ENCODE data around the gene BCR. TPM values are rescaled to one million over a fixed set of nuclear protein-coding genes. Genes with fewer than 3 reads are reported as not detected.

The BCR gene
- total RNA-seq, 2 donors from 2014 or later = 43.3 to 50.3 TPM

GRCh38 chr22:23177197-23177596 is 3.1 kb upstream of the BCR start:
- no peak for ATAC-seq (replicated peaks)
- no peak overlapping the region for H3K27ac Mint-ChIP-seq
- no peaks in the 10 kb centered on the region for H3K27me3 Mint-ChIP-seq
- H3K36me3 Mint-ChIP-seq (ENCODE audit: low read depth) = peaks cover 8% of the 10 kb centered on the region
- no peak overlapping the region for H3K4me3 Mint-ChIP-seq
- no peaks in the 10 kb centered on the region for H3K9me3 Mint-ChIP-seq
- peaks cover 25% of the 10 kb centered on the region for H3K4me1 Mint-ChIP-seq

DNA sequence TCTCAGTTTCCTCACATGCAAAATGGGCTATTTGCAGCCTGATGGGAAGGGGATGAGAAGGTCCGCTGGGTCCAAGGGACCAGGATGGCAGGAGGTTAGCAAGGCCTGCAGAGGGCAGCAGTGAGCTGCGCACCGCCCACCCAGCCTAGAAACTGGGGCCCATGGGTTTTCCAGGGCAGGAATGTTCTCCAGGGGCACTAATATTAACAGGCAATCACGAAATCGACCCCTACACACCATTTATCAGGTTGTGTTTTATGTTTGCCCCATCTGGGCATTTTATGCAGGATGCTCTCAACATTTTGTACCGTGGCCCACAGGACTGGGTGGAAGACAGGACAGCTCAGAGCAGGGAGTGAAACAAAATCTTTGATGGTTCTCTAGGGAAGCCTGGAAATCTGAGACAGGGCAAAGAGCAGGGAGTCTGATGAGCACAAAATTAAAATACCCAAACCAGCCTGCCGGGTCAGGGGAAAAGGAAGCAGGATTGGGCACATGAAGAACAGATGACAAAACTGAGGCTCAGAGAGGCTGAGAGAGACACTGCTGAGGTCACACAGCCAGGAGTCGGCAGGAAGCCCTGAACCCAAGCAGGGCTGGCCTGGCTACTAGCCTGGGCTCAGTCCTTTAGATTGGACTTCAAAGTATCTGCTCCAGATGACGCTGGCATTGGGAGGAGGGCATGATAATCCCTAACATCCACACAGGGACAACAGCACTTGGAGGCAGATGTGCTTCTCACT is 1.6 kb upstream of the BCR start:
- Mint-ChIP-seq H3K27ac (peak overlapping the region; percentile 86), H3K4me1 (peaks cover 37% of the 10 kb centered on the region), H3K9me3 (no peaks in the 10 kb centered on the region), H3K27me3 (no peaks in the 10 kb centered on the region), H3K4me3 (peak overlapping the region; percentile 87), H3K36me3 (ENCODE audit: low read depth) (peaks cover 23% of the 10 kb centered on the region)
- no peak for ATAC-seq (replicated peaks)

GRCh38 chr22:23179381-23180299 is 669 bp upstream of the BCR start:
- H3K4me1 Mint-ChIP-seq = peaks cover 35% of the 10 kb centered on the region
- H3K9me3 Mint-ChIP-seq = no peaks in the 10 kb centered on the region
- H3K4me3 Mint-ChIP-seq = peak overlapping the region; percentile 87
- H3K36me3 Mint-ChIP-seq (ENCODE audit: low read depth) = peaks cover 29% of the 10 kb centered on the region
- peak; percentile 41 for ATAC-seq (replicated peaks)
- H3K27ac Mint-ChIP-seq = peak overlapping the region; percentile 86
- H3K27me3 Mint-ChIP-seq = no peaks in the 10 kb centered on the region

- Mint-ChIP-seq H3K9me3 (no peaks in the 10 kb centered on the region), H3K4me3 (peak overlapping the region; percentile 90), H3K36me3 (ENCODE audit: low read depth) (peaks cover 38% of the 10 kb centered on the region), H3K4me1 (peaks cover 35% of the 10 kb centered on the region), H3K27me3 (no peaks in the 10 kb centered on the region), H3K27ac (no peak overlapping the region)
- ATAC-seq (replicated peaks) = no peak
Observed at GRCh38 chr22:23180893-23181720, 798 bp downstream of the BCR start.

DNA sequence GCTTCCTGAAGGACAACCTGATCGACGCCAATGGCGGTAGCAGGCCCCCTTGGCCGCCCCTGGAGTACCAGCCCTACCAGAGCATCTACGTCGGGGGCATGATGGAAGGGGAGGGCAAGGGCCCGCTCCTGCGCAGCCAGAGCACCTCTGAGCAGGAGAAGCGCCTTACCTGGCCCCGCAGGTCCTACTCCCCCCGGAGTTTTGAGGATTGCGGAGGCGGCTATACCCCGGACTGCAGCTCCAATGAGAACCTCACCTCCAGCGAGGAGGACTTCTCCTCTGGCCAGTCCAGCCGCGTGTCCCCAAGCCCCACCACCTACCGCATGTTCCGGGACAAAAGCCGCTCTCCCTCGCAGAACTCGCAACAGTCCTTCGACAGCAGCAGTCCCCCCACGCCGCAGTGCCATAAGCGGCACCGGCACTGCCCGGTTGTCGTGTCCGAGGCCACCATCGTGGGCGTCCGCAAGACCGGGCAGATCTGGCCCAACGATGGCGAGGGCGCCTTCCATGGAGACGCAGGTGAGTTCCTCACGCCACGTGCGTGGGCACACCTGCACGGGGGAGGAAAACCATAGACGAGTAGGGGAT is 1.5 kb downstream of the BCR start:
- Mint-ChIP-seq H3K36me3 (ENCODE audit: low read depth) (peaks cover 43% of the 10 kb centered on the region), H3K4me1 (peaks cover 35% of the 10 kb centered on the region), H3K27me3 (no peaks in the 10 kb centered on the region), H3K4me3 (peak overlapping the region; percentile 90), H3K27ac (peak overlapping the region; percentile 90), H3K9me3 (no peaks in the 10 kb centered on the region)
- no peak for ATAC-seq (replicated peaks)

GRCh38 chr22:23182309-23183060 is 2.2 kb downstream of the BCR start:
- Mint-ChIP-seq H3K36me3 (ENCODE audit: low read depth) (peaks cover 50% of the 10 kb centered on the region), H3K4me3 (peak overlapping the region; percentile 90), H3K27ac (peak overlapping the region; percentile 90), H3K9me3 (no peaks in the 10 kb centered on the region), H3K4me1 (peaks cover 34% of the 10 kb centered on the region), H3K27me3 (no peaks in the 10 kb centered on the region)
- ATAC-seq (replicated peaks) = peak; percentile 78

DNA sequence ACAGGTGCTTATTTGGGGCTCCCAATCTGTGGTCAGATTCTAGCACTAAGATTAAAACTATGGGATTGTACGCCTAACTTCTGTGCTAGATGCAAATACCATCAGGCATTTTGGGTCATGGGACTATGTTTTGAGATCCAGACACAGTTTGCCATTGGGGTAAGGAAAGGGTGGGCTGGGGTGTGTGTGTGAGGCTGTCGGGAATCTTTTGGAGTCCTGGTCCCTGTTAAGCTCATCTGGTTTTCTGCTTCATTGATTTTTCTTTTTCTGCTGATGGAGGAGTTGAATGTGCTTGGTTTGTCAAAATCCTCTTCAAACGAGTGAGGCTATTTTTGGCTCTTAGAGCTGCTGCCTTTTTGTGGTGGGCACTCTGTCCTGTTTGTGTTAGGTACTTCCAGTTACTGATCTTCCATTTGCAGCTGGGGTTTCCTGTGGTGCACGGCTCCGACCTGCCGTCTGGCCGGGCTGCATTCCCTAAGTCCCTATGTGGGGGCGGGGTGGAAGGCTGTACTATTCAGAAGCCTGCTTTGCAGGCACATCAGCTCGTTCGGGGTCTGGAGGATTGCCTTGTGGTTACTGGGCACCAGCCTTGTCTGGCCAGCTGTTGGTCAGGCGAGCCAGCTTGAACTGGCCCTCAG is 2.9 kb downstream of the BCR start:
- H3K9me3 Mint-ChIP-seq = no peaks in the 10 kb centered on the region
- H3K27me3 Mint-ChIP-seq = no peaks in the 10 kb centered on the region
- no peak for ATAC-seq (replicated peaks)
- H3K4me3 Mint-ChIP-seq = peak overlapping the region; percentile 90
- H3K36me3 Mint-ChIP-seq (ENCODE audit: low read depth) = peaks cover 56% of the 10 kb centered on the region
- H3K27ac Mint-ChIP-seq = peak overlapping the region; percentile 90
- H3K4me1 Mint-ChIP-seq = peaks cover 40% of the 10 kb centered on the region

DNA sequence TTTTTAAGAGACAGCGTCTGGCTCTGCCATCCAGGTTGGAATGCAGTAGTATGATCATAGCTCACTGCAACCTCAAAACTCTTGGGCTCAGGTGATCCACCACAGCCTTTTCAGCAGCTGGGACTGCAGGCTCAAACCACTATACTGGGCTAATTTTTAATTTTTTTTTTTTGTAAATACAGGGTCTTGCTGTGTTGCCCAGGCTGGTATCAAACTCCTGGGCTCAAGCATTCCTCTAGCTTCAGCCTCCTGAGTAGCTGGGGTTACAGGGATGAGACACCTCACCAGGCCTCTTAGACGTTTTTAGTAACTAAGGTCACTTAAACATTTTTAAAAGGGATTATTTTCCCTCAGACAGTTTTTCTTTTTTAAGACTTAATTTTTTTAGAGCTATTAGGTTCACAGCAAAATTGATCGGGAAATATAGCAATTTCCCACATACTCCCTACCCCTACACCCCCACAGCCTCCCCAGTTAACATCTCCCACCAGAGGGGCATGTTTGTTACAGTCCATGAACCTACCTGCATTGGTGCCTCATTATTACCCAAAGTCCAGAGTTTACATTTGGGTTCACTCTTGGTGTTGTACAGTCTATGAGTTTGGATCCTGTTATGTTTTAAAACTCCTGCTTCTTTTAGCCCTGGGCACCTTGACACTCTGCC is 3.9 kb downstream of the BCR start:
- peak overlapping the region; percentile 90 for H3K4me3 Mint-ChIP-seq
- no peaks in the 10 kb centered on the region for H3K9me3 Mint-ChIP-seq
- peaks cover 38% of the 10 kb centered on the region for H3K4me1 Mint-ChIP-seq
- H3K27ac Mint-ChIP-seq = peak overlapping the region; percentile 90
- H3K36me3 Mint-ChIP-seq (ENCODE audit: low read depth) = peaks cover 63% of the 10 kb centered on the region
- no peak for ATAC-seq (replicated peaks)
- H3K27me3 Mint-ChIP-seq = no peaks in the 10 kb centered on the region

DNA sequence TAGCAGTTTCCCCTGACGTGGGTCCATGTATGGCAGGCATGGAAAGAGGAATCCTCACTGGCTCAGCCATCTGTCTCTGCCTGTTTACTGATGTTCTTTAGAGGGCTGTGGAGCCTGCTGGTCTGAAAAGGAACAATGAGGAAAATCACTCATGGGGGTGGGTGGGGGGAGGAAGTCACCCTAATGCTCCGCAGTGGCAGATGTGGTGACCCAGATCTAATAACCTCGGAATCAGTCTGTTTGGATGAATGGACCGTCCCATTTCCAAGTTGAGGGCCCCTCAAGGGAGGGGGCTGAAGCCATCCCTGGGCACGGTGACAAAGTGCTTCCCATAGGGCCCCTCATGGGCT is 4.4 kb downstream of the BCR start:
- Mint-ChIP-seq H3K9me3 (no peaks in the 10 kb centered on the region), H3K27me3 (no peaks in the 10 kb centered on the region), H3K36me3 (ENCODE audit: low read depth) (peaks cover 67% of the 10 kb centered on the region), H3K4me3 (peak overlapping the region; percentile 90), H3K27ac (peak overlapping the region; percentile 90), H3K4me1 (peaks cover 40% of the 10 kb centered on the region)
- ATAC-seq (replicated peaks) = no peak

GRCh38 chr22:23187211-23187610 is 6.9 kb downstream of the BCR start:
- Mint-ChIP-seq H3K27me3 (no peaks in the 10 kb centered on the region), H3K9me3 (no peaks in the 10 kb centered on the region), H3K4me3 (peak overlapping the region; percentile 90), H3K36me3 (ENCODE audit: low read depth) (peaks cover 73% of the 10 kb centered on the region), H3K27ac (peak overlapping the region; percentile 26), H3K4me1 (peaks cover 45% of the 10 kb centered on the region)
- no peak for ATAC-seq (replicated peaks)

DNA sequence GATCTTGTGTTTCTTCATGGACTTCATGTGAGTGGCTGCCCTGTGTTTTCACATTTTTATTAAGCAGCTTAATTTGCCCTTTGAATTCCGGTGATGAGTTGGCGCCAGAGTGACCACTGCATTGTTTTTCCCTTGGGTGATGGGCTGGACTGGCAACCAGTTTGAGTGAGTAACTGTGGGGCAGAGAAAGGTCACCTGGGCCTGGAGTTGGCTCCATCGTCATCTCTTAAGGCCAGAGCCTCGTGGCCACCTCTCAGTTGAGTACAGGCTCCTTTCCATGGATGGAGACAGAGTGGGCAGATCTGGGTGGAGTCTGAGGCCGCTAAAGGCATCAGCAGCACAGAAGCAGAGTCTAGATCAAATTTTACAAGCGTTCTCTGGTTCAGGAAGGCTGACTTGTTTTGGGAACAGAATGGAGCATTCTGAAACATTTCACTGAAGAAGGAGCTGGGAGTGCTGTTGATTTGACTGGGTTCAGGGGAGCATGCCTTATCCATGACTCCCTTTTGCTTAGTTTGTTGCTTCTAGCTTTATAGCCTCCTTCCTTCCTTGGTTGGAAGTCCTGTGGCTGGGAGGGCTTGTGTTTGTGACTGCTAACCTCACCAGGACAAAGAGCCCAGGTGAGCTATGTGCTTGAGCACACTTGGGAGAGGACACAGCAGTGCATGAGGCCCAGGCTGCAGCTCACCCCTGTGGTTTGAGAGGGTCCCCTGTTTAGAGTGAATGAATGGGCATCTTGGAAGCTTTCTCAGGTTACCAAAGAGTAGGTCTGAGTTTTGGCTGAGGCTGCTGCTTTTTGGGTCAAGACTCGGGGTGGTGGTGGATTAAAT is 7.8 kb downstream of the BCR start:
- peaks cover 40% of the 10 kb centered on the region for H3K4me1 Mint-ChIP-seq
- H3K27ac Mint-ChIP-seq = peak overlapping the region; percentile 26
- no peak for ATAC-seq (replicated peaks)
- H3K9me3 Mint-ChIP-seq = no peaks in the 10 kb centered on the region
- H3K36me3 Mint-ChIP-seq (ENCODE audit: low read depth) = peaks cover 72% of the 10 kb centered on the region
- H3K4me3 Mint-ChIP-seq = peak overlapping the region; percentile 25
- H3K27me3 Mint-ChIP-seq = no peaks in the 10 kb centered on the region

DNA sequence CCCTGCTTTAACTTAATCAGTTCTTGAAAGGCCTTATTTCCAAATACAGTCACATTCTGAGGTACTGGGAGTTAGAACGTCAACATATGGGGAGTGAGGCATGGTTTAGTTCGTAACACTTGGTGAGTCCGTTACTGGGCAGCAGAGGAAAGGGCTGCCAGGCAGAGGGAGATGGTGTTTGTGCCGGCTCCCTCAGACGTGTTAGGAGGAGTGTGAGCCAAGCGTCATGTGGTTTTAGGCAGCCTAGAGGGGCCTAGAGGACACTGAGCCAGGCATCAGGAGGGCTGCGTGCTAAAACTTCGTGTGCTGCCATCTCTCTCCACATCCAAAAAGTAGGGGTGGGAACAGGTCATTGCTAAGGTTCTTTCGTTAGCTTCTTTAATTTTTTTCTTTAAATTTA is 10.2 kb downstream of the BCR start:
- H3K9me3 Mint-ChIP-seq = no peaks in the 10 kb centered on the region
- no peaks in the 10 kb centered on the region for H3K27me3 Mint-ChIP-seq
- no peak for ATAC-seq (replicated peaks)
- H3K36me3 Mint-ChIP-seq (ENCODE audit: low read depth) = peaks cover 56% of the 10 kb centered on the region
- H3K4me3 Mint-ChIP-seq = no peak overlapping the region
- H3K4me1 Mint-ChIP-seq = peaks cover 31% of the 10 kb centered on the region
- no peak overlapping the region for H3K27ac Mint-ChIP-seq

All from activated T-helper 17 cell treated with anti-CD3 and anti-CD28 coated beads, Interleukin-2, amount 50 U/mL, for 72 hours (primary cell).